Measurements from ENCODE around the gene DPP10. TPM values are rescaled to one million over a fixed set of nuclear protein-coding genes. Genes with fewer than 3 reads are reported as not detected.
A peak's percentile ranks its signal among the peaks of the same experiment; 100 is the strongest.
"Not testable (repeated sequence)": the region's sequence is repeated elsewhere in the genome, so short reads cannot be mapped to it uniquely, and the experiment has no call there.

The DPP10 gene
- not detected for total RNA-seq

DNA sequence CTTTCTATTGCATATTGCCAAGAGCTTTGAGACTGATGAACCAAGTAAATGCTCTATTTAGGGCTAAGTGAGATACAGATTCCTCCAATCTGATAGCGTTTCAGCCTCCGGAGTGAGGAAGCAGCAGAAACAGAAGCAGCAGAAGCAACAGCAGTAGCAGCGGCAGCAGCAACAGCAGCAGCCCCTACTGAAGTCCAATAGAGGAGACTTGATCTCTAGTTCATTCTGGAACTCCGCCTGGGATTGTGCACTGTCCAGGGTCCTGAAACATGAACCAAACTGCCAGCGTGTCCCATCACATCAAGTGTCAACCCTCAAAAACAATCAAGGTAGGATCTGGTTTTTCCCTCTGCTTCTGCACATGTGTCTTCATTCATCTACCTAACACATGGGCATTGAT lies at the start of gene DPP10:
DPP10 (plus strand) TSS at position 132 of the 400 bp plus-strand sequence.
- Mint-ChIP-seq H3K27ac (no peak within 1 kb of the TSS), H3K4me1 (no peaks in the 10 kb centered on the region), H3K36me3 (no peaks in the 10 kb centered on the region), H3K4me3 (no peak within 1 kb of the TSS), H3K9me3 (no peaks in the 10 kb centered on the region), H3K27me3 (no peaks in the 10 kb centered on the region)
- peak; percentile 23 for DNase-seq
- POLR2A ChIA-PET: no interaction called here
- no peak for ATAC-seq (ENCODE audit: low read depth)

DNA sequence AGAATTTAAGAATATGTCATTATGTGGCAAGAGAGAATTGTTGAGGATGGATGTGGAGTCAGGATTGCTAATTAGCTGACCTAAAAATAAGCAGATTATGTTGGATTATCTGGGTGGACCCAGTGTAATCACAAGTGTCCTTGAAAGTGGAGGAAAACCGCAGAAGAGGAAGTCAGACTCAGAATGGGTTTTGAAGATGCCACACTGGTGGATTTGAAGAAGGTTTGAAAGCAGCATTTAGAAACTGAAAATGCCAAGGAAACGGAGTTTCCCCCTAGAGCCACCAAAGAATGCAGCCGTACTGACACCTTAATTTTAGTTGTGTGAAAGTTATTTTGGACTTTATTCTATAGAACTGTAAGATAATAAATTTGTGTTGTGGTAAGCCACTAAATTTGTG lies 41.6 kb upstream of the DPP10 start:
- H3K4me3 Mint-ChIP-seq: no peak overlapping the region
- ATAC-seq (ENCODE audit: low read depth) (no peak), DNase-seq (no peak)
- H3K4me1 Mint-ChIP-seq: no peaks in the 10 kb centered on the region
- no peaks in the 10 kb centered on the region for H3K27me3 Mint-ChIP-seq
- POLR2A ChIA-PET: no interaction called here
- no peaks in the 10 kb centered on the region for H3K36me3 Mint-ChIP-seq
- no peaks in the 10 kb centered on the region for H3K9me3 Mint-ChIP-seq
- H3K27ac Mint-ChIP-seq: no peak overlapping the region

- peaks cover 1% of the 10 kb centered on the region for H3K9me3 Mint-ChIP-seq
- no peaks in the 10 kb centered on the region for H3K36me3 Mint-ChIP-seq
- no peak for ATAC-seq (ENCODE audit: low read depth)
- DNase-seq: no peak
- H3K27me3 Mint-ChIP-seq: no peaks in the 10 kb centered on the region
- POLR2A ChIA-PET: no interaction called here
- H3K27ac Mint-ChIP-seq: no peak overlapping the region
- H3K4me1 Mint-ChIP-seq: no peaks in the 10 kb centered on the region
- no peak overlapping the region for H3K4me3 Mint-ChIP-seq
These were observed 37.0 kb upstream of the DPP10 start for GRCh38 chr2:114405247-114406116.

- no peaks in the 10 kb centered on the region for H3K27me3 Mint-ChIP-seq
- POLR2A ChIA-PET: no interaction called here
- ATAC-seq (ENCODE audit: low read depth): no peak
- DNase-seq: no peak
- no peak overlapping the region for H3K4me3 Mint-ChIP-seq
- H3K9me3 Mint-ChIP-seq: peaks cover 3% of the 10 kb centered on the region
- no peak overlapping the region for H3K27ac Mint-ChIP-seq
- H3K4me1 Mint-ChIP-seq: no peaks in the 10 kb centered on the region
- no peaks in the 10 kb centered on the region for H3K36me3 Mint-ChIP-seq
These were observed 36.1 kb upstream of the DPP10 start for GRCh38 chr2:114406347-114406746.

DNA sequence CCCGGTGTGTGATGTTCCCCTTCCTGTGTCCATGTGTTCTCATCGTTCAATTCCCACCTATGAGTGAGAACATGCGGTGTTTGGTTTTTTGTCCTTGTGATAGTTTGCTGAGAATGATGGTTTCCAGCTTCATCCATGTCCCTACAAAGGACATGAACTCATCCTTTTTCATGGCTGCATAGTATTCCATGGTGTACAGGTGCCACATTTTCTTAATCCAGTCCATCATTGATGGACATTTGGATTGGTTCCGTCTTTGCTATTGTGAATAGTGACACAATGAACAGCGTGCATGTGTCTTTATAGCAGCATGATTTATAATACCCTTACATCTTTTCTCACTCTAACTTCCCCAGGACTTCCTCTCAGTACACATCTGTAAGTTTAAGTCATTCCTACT lies 35.1 kb upstream of the DPP10 start:
- POLR2A ChIA-PET; ATAC-seq (ENCODE audit: low read depth); H3K4me1 Mint-ChIP-seq; H3K27ac Mint-ChIP-seq; H3K36me3 Mint-ChIP-seq; H3K27me3 Mint-ChIP-seq; H3K9me3 Mint-ChIP-seq; DNase-seq; H3K4me3 Mint-ChIP-seq: not testable (repeated sequence)

- Mint-ChIP-seq H3K27ac (no peak overlapping the region), H3K36me3 (no peaks in the 10 kb centered on the region), H3K4me1 (no peaks in the 10 kb centered on the region), H3K27me3 (no peaks in the 10 kb centered on the region), H3K4me3 (no peak overlapping the region), H3K9me3 (no peaks in the 10 kb centered on the region)
- ATAC-seq (ENCODE audit: low read depth) (no peak), DNase-seq (no peak)
- POLR2A ChIA-PET: no interaction called here
These were observed 20.7 kb upstream of the DPP10 start for GRCh38 chr2:114421781-114422180.

- DNase-seq (no peak), ATAC-seq (ENCODE audit: low read depth) (no peak)
- no peak overlapping the region for H3K27ac Mint-ChIP-seq
- no peaks in the 10 kb centered on the region for H3K36me3 Mint-ChIP-seq
- H3K9me3 Mint-ChIP-seq: no peaks in the 10 kb centered on the region
- no peaks in the 10 kb centered on the region for H3K27me3 Mint-ChIP-seq
- POLR2A ChIA-PET: no interaction called here
- no peaks in the 10 kb centered on the region for H3K4me1 Mint-ChIP-seq
- H3K4me3 Mint-ChIP-seq: no peak overlapping the region
These were observed 17.7 kb upstream of the DPP10 start for GRCh38 chr2:114424699-114425098.

DNA sequence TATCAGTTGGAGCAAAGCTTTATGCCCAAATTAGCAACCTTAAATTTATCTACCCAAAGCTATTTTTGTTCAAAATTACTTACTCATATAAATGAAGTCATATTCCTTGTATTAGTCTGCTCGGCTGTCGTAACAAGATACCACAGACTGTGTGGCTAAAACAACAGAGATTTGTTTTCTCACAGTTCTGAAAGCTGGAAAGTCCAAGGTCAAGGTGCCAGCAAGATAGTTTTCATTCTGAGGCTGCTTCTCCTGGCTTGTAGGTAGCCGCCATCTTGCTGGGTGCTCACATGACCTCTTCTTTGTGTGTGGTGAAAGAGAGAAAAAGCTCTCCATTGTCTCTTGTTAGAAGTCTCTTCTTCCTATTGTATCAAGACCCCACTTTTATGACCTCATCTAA lies 15.7 kb upstream of the DPP10 start:
- no peak overlapping the region for H3K4me3 Mint-ChIP-seq
- ATAC-seq (ENCODE audit: low read depth): no peak
- H3K27me3 Mint-ChIP-seq: no peaks in the 10 kb centered on the region
- POLR2A ChIA-PET: no interaction called here
- H3K36me3 Mint-ChIP-seq: no peaks in the 10 kb centered on the region
- H3K27ac Mint-ChIP-seq: no peak overlapping the region
- no peaks in the 10 kb centered on the region for H3K9me3 Mint-ChIP-seq
- no peak for DNase-seq
- H3K4me1 Mint-ChIP-seq: no peaks in the 10 kb centered on the region

GRCh38 chr2:114436329-114436728 lies 6.1 kb upstream of the DPP10 start:
- POLR2A ChIA-PET: no interaction called here
- H3K9me3 Mint-ChIP-seq: no peaks in the 10 kb centered on the region
- no peak for ATAC-seq (ENCODE audit: low read depth)
- no peaks in the 10 kb centered on the region for H3K4me1 Mint-ChIP-seq
- no peak for DNase-seq
- H3K27me3 Mint-ChIP-seq: no peaks in the 10 kb centered on the region
- no peak overlapping the region for H3K4me3 Mint-ChIP-seq
- H3K27ac Mint-ChIP-seq: no peak overlapping the region
- H3K36me3 Mint-ChIP-seq: no peaks in the 10 kb centered on the region

DNA sequence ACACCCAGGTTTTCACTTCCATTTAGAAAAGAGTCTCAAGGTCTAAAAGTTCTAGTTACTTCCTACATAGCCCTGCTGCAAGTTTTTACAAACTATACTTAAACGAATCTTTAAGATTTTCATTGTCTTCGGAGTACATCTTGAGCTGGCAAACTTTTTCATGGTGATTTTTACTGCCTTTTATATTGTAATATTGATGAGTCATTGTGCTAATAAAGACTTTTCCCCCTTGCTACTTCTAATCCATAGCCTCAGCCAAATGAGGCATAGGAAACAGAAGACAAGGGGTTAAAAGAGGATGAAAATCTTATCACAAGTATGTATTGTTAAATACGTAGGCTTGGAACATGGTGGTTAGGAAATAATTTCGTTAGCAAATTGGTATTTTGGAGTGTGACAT lies 4.1 kb downstream of the DPP10 start:
- POLR2A ChIA-PET: no interaction called here
- no peak for DNase-seq
- Mint-ChIP-seq H3K4me1 (no peaks in the 10 kb centered on the region), H3K27ac (no peak overlapping the region), H3K36me3 (no peaks in the 10 kb centered on the region), H3K9me3 (no peaks in the 10 kb centered on the region), H3K4me3 (no peak overlapping the region), H3K27me3 (no peaks in the 10 kb centered on the region)
- ATAC-seq (ENCODE audit: low read depth): no peak

DNA sequence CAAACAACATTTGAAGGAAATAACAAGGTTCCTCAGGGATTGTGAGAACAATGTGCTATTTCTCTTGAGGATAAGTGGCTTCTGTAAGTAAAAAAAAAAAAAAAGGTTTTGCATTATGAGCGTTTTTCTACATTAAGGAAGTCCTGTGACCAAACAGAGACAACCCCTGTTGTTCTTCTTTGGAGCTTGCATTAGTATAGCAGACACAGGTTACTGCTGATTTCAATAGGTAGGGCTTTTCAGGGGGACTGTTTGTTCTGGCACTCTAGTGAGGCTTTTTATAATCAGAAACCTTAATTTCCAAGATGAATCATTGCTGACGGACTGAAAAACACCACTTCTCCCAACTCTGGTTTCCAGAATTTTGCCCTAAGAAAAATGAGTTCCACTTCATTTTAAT lies 8.2 kb downstream of the DPP10 start:
- H3K27ac Mint-ChIP-seq: no peak overlapping the region
- H3K36me3 Mint-ChIP-seq: no peaks in the 10 kb centered on the region
- POLR2A ChIA-PET: no interaction called here
- H3K9me3 Mint-ChIP-seq: no peaks in the 10 kb centered on the region
- ATAC-seq (ENCODE audit: low read depth) (no peak), DNase-seq (no peak)
- H3K4me1 Mint-ChIP-seq: no peaks in the 10 kb centered on the region
- H3K4me3 Mint-ChIP-seq: no peak overlapping the region
- no peaks in the 10 kb centered on the region for H3K27me3 Mint-ChIP-seq

DNA sequence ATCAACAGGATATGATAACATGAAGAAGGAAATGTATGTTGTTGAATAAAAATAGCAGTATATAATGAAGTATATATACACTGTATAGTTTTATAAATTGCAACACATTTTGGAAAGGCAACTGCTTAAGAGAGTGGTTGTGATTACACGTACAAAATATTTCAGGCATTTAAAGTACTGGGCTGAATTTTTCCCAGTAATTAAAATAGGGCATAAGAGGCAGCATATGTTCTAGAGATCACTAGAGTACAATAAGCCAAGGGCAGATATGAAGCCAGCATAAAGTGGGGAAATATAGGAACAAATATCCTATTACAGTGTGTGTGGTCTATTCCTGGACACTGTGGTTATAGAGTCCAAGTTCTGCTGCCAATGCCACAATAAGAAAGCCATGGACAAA lies 14.1 kb downstream of the DPP10 start:
- H3K36me3 Mint-ChIP-seq: no peaks in the 10 kb centered on the region
- POLR2A ChIA-PET: no interaction called here
- no peaks in the 10 kb centered on the region for H3K9me3 Mint-ChIP-seq
- DNase-seq (no peak), ATAC-seq (ENCODE audit: low read depth) (no peak)
- no peak overlapping the region for H3K4me3 Mint-ChIP-seq
- no peaks in the 10 kb centered on the region for H3K4me1 Mint-ChIP-seq
- no peak overlapping the region for H3K27ac Mint-ChIP-seq
- H3K27me3 Mint-ChIP-seq: no peaks in the 10 kb centered on the region

DNA sequence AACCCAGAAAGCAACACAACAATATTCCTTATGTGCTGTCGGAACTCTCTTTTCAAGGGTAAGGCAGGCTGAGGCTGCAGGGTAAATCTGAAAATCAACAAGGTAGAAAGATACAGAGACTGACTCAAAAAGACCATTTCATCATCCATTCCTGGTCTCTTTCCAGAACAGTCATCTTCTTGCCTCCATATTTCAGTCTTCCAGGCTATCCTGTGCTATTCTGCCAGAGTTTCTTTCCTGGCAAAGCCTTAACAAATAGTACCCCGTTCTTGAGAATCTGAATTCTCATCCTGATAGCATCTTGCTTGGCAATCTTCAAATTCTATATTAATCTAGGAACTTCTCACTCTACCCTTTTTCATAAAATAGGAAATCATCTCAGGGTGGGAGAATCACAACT lies 15.5 kb downstream of the DPP10 start:
- no peaks in the 10 kb centered on the region for H3K27me3 Mint-ChIP-seq
- no peaks in the 10 kb centered on the region for H3K4me1 Mint-ChIP-seq
- no peak for ATAC-seq (ENCODE audit: low read depth)
- no peak for DNase-seq
- no peak overlapping the region for H3K4me3 Mint-ChIP-seq
- no peaks in the 10 kb centered on the region for H3K36me3 Mint-ChIP-seq
- POLR2A ChIA-PET: no interaction called here
- H3K9me3 Mint-ChIP-seq: no peaks in the 10 kb centered on the region
- H3K27ac Mint-ChIP-seq: no peak overlapping the region

DNA sequence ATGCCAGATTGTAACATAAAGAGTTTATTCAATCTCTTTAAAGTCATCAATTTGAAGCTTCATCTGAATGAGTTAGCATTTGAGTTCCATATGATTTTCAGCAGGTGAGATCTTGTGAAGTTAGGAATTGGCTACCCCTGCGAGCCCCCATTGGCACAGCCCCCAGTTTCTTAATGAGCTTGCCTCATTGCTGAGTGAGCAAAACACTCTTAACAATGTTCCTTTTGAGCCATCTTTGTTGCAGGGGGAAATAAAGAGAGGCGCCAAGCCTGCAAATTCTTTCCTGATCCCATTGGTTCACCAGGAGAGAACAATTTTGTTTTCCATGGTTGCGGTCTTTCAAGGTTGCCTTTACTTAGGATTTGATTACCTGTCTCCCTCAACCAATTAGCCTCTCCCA lies 18.7 kb downstream of the DPP10 start:
- ATAC-seq (ENCODE audit: low read depth) (no peak), DNase-seq (no peak)
- no peaks in the 10 kb centered on the region for H3K4me1 Mint-ChIP-seq
- H3K27ac Mint-ChIP-seq: no peak overlapping the region
- POLR2A ChIA-PET: no interaction called here
- no peaks in the 10 kb centered on the region for H3K9me3 Mint-ChIP-seq
- no peak overlapping the region for H3K4me3 Mint-ChIP-seq
- H3K27me3 Mint-ChIP-seq: no peaks in the 10 kb centered on the region
- no peaks in the 10 kb centered on the region for H3K36me3 Mint-ChIP-seq

All from activated naive CD8-positive, alpha-beta T cell treated with anti-CD3 and anti-CD28 coated beads, Interleukin-2, amount 10 ng/mL, durations not matched to agents 7 days and 5 days (primary cell).